Neutrophil (primary cell): ENCODE data around the gene ATRIP.

Experiments used
- H3K27ac ChIP-seq: fragments of 200-600 bp; sonication (generic); 2 replicates; pipeline ENCODE4 v1.5.1; 2016; ENCODE audit warnings: mild to moderate bottlenecking, moderate library complexity
- H3K27me3 ChIP-seq: fragments of 200-600 bp; sonication (generic); 2 replicates; pipeline ENCODE4 v1.6.0; 2016; ENCODE audit warnings: mild to moderate bottlenecking
- H3K36me3 ChIP-seq: fragments of 200-600 bp; sonication (generic); 2 replicates; pipeline ENCODE4 v1.5.1; 2017
- H3K4me1 ChIP-seq, 2 experiments: fragments of 200-600 bp in 1 of 2; sonication (generic) in 1 of 2; 1 replicate in 1 of 2; 2 replicates in 1 of 2; pipeline versions ENCODE4 v1.5.1 to v1.6.1; 2013 to 2016; ENCODE audit warnings: low read depth in 1 of 2, low read length in 1 of 2, mild to moderate bottlenecking in 1 of 2, moderate library complexity in 1 of 2; ENCODE audit not compliant: control insufficient read depth in 1 of 2, insufficient read depth in 1 of 2
- H3K4me3 ChIP-seq, 2 experiments: fragments of 200-600 bp in 1 of 2; sonication (generic) in 1 of 2; 1 replicate in 1 of 2; 2 replicates in 1 of 2; pipeline ENCODE4 v1.5.1; 2013 to 2016; ENCODE audit warnings: low read depth in 1 of 2, low read length in 1 of 2, mild to moderate bottlenecking in 1 of 2, moderate library complexity in 1 of 2
- H3K9me3 ChIP-seq: fragments of 200-600 bp; sonication (generic); 2 replicates; pipeline ENCODE4 v1.5.1; 2016
- CTCF ChIP-seq: fragments of 200-600 bp; sonication (generic); IDR thresholded peaks from 2 replicates; pipeline ENCODE4 v1.5.1; 2016; ENCODE audit warnings: antibody characterized with exemption

The ATRIP gene

GRCh38 chr3:48511551-48511950, 65.0 kb downstream of the ATRIP start:
- no peaks in the 10 kb centered on the region for H3K4me1 ChIP-seq
- peaks cover 21% of the 10 kb centered on the region for H3K36me3 ChIP-seq
- no peak overlapping the region for H3K4me3 ChIP-seq
- H3K27ac ChIP-seq, result no peak overlapping the region
- no peaks in the 10 kb centered on the region for H3K9me3 ChIP-seq
- H3K27me3 ChIP-seq, result peaks cover 9% of the 10 kb centered on the region
- TF ChIP-seq CTCF, result no peak

- no peak overlapping the region for H3K4me3 ChIP-seq
- peaks cover 51% of the 10 kb centered on the region for H3K36me3 ChIP-seq
- H3K4me1 ChIP-seq, result no peaks in the 10 kb centered on the region
- no peaks in the 10 kb centered on the region for H3K27me3 ChIP-seq
- H3K27ac ChIP-seq, result no peak overlapping the region
- no peaks in the 10 kb centered on the region for H3K9me3 ChIP-seq
- no peak for TF ChIP-seq CTCF
Measured at GRCh38 chr3:48514431-48515227, 68.1 kb downstream of the ATRIP start.
